ENCODE data around the gene ABHD10. TPM values are rescaled to one million over a fixed set of nuclear protein-coding genes. Genes with fewer than 3 reads are reported as not detected.

ABHD10 gene
- total RNA-seq, 6 donors from 2014 or later, result 3.2 to 26.4 (median 18.1) TPM

GRCh38 chr3:111972891-111973290, 5.9 kb upstream of the ABHD10 start:
- H3K4me1 ChIP-seq, result peaks cover 0 to 1% (median 0%) of the 10 kb centered on the region in 4 donors
- 49 to 90% methylated on average over 3 of the region's 3 CpGs for WGBS, 2 donors
- no peak for DNase-seq
- H3K27ac ChIP-seq, result no peak overlapping the region
- no peak for ATAC-seq (ENCODE audit: low FRiP score in 2 of 2)
- H3K9me3 ChIP-seq, result no peaks in the 10 kb centered on the region
- no peak overlapping the region for H3K4me3 ChIP-seq
- TF ChIP-seq POLR2AphosphoS5 (IDR thresholded peaks at IDR 0.05) (no peak), EP300 (IDR thresholded peaks at IDR 0.05) (no peak), POLR2A (IDR thresholded peaks at IDR 0.05) (no peak)
- peaks cover 0 to 6% (median 0%) of the 10 kb centered on the region in 4 donors for H3K36me3 ChIP-seq
- H3K27me3 ChIP-seq, result no peaks in the 10 kb centered on the region

- DNase-seq (no peak), ATAC-seq (ENCODE audit: low FRiP score in 2 of 2) (no peak)
- H3K4me3 ChIP-seq, result no peak overlapping the region
- no peak overlapping the region for H3K27ac ChIP-seq
- TF ChIP-seq EP300 (IDR thresholded peaks at IDR 0.05) (no peak), POLR2A (IDR thresholded peaks at IDR 0.05) (no peak), CTCF (IDR thresholded peaks at IDR 0.05) (no peak), POLR2AphosphoS5 (IDR thresholded peaks at IDR 0.05) (no peak)
- WGBS, 2 donors, result 87 to 91% methylated on average over 2 of the region's 2 CpGs
- H3K36me3 ChIP-seq, result peaks cover 0 to 6% (median 0%) of the 10 kb centered on the region in 4 donors
- H3K27me3 ChIP-seq, result no peaks in the 10 kb centered on the region
- H3K4me1 ChIP-seq, result peaks cover 4 to 9% (median 6%) of the 10 kb centered on the region in 4 donors
- no peaks in the 10 kb centered on the region for H3K9me3 ChIP-seq
These were observed 3.7 kb upstream of the ABHD10 start for GRCh38 chr3:111975131-111975530.

GRCh38 chr3:111976254-111976653, 2.6 kb upstream of the ABHD10 start:
- Histone ChIP-seq H3K27me3 (no peaks in the 10 kb centered on the region), H3K27ac (no peak overlapping the region), H3K36me3 (peaks cover 0 to 6% (median 0%) of the 10 kb centered on the region in 4 donors), H3K4me1 (peaks cover 9 to 18% (median 16%) of the 10 kb centered on the region in 4 donors), H3K4me3 (no peak overlapping the region), H3K9me3 (no peaks in the 10 kb centered on the region)
- WGBS, 2 donors, result 66 to 72% methylated on average over 2 of the region's 2 CpGs
- DNase-seq (no peak), ATAC-seq (ENCODE audit: low FRiP score in 2 of 2) (no peak)
- TF ChIP-seq CTCF (IDR thresholded peaks at IDR 0.05) (no peak), POLR2AphosphoS5 (IDR thresholded peaks at IDR 0.05) (no peak)

GRCh38 chr3:111979434-111980038, 710 bp downstream of the ABHD10 start:
- Histone ChIP-seq H3K36me3 (no peaks in the 10 kb centered on the region), H3K27me3 (no peaks in the 10 kb centered on the region), H3K4me1 (peaks cover 16 to 18% (median 17%) of the 10 kb centered on the region in 4 donors), H3K9me3 (no peaks in the 10 kb centered on the region), H3K27ac (peak overlapping the region; percentile 81 to 90 (median 83)), H3K4me3 (peak overlapping the region; percentile 62 to 84 (median 74))
- WGBS, 2 donors, result 21 to 23% methylated on average over 5 of the region's 5 CpGs
- DNase-seq (no peak), ATAC-seq (ENCODE audit: low FRiP score in 2 of 2) (peak; percentile 52 to 61)
- no peak for TF ChIP-seq POLR2A (IDR thresholded peaks at IDR 0.05)
- TF ChIP-seq POLR2AphosphoS5 (IDR thresholded peaks at IDR 0.05), result no peak
- no peak for TF ChIP-seq EP300 (IDR thresholded peaks at IDR 0.05)
- no peak for TF ChIP-seq CTCF (IDR thresholded peaks at IDR 0.05)

- WGBS, 2 donors, result 74 to 89% methylated on average over 10 of the region's 10 CpGs
- peaks cover 16 to 18% (median 17%) of the 10 kb centered on the region in 4 donors for H3K4me1 ChIP-seq
- no peak for ATAC-seq (ENCODE audit: low FRiP score in 2 of 2)
- DNase-seq, result no peak
- no peaks in the 10 kb centered on the region for H3K9me3 ChIP-seq
- H3K27ac ChIP-seq, result no peak overlapping the region
- H3K27me3 ChIP-seq, result no peaks in the 10 kb centered on the region
- H3K36me3 ChIP-seq, result no peaks in the 10 kb centered on the region
- TF ChIP-seq POLR2AphosphoS5 (IDR thresholded peaks at IDR 0.05) (no peak), CTCF (IDR thresholded peaks at IDR 0.05) (no peak), EP300 (IDR thresholded peaks at IDR 0.05) (no peak), POLR2A (IDR thresholded peaks at IDR 0.05) (no peak)
- no peak overlapping the region for H3K4me3 ChIP-seq
These were observed 2.1 kb downstream of the ABHD10 start for GRCh38 chr3:111980716-111981456.

All from upper lobe of left lung (tissue), 6 donors.